DND-41 (cell line): ENCODE data around the gene ST6GALNAC6.

Source experiments
- ATAC-seq: fragments of 200-7000 bp; cut with Tn5 transposase; 3 replicates; pipeline ENCODE4 v1.9.1; 2021; ENCODE audit warnings: low read depth; ENCODE audit not compliant: insufficient read depth
- DNase-seq: peaks from one replicate; pipeline ENCODE4 v3.0.0-alpha.2; 2020
- H2AFZ ChIP-seq: 2 replicates; pipeline ENCODE4 v1.6.0; 2012; ENCODE audit warnings: low read depth, low read length
- H3K27ac ChIP-seq: 2 replicates; pipeline ENCODE4 v1.5.1; 2012; ENCODE audit warnings: low read length, inconsistent platforms
- H3K27me3 ChIP-seq: fragments of 200-600 bp; sonication (generic); 2 replicates; pipeline ENCODE4 v1.6.0; 2012; ENCODE audit warnings: low read length, mild to moderate bottlenecking, inconsistent platforms; ENCODE audit not compliant: insufficient read depth, poor library complexity
- H3K36me3 ChIP-seq: 2 replicates; pipeline ENCODE4 v1.5.1; 2012; ENCODE audit warnings: low read length, inconsistent platforms; ENCODE audit not compliant: insufficient read depth
- H3K4me1 ChIP-seq: 2 replicates; pipeline ENCODE4 v1.5.1; 2012; ENCODE audit warnings: mild to moderate bottlenecking, low read length; ENCODE audit not compliant: insufficient read depth
- H3K4me2 ChIP-seq: 2 replicates; pipeline ENCODE4 v1.6.0; 2012; ENCODE audit warnings: mild to moderate bottlenecking, moderate library complexity, low read length, inconsistent platforms; ENCODE audit not compliant: insufficient read depth
- H3K4me3 ChIP-seq, 2 experiments: fragments of 200-600 bp in 1 of 2; shearing (Covaris generic) in 1 of 2; 2 replicates each; pipeline ENCODE4 v1.5.1; 2012 to 2016; ENCODE audit warnings: inconsistent platforms in 2 of 2, low read length in 2 of 2, mild to moderate bottlenecking in 2 of 2, low read depth in 1 of 2, moderate library complexity in 1 of 2
- H3K79me2 ChIP-seq: 2 replicates; pipeline ENCODE4 v1.6.0; 2012; ENCODE audit warnings: low read length, inconsistent platforms; ENCODE audit not compliant: insufficient read depth
- H3K9ac ChIP-seq: 2 replicates; pipeline ENCODE4 v1.6.0; 2012; ENCODE audit warnings: low read depth, mild to moderate bottlenecking, inconsistent platforms, low read length, moderate library complexity
- H3K9me3 ChIP-seq: 2 replicates; pipeline ENCODE4 v1.5.1; 2012; ENCODE audit warnings: low read length, moderate library complexity, mild to moderate bottlenecking, inconsistent platforms; ENCODE audit not compliant: insufficient read depth, severe bottlenecking
- H4K20me1 ChIP-seq: 2 replicates; pipeline ENCODE4 v1.6.0; 2012; ENCODE audit warnings: low read length; ENCODE audit not compliant: insufficient read depth
- EZH2 ChIP-seq: IDR thresholded peaks from 3 replicates; pipeline ENCODE4 v1.6.1; 2012; ENCODE audit warnings: borderline replicate concordance, low read depth, mild to moderate bottlenecking, moderate library complexity, low read length, inconsistent platforms; ENCODE audit not compliant: severe bottlenecking
- TF ChIP-seq, protein P1 (sequence below): IDR thresholded peaks from 2 replicates; pipeline ENCODE4 v1.5.1; 2012; ENCODE audit warnings: borderline replicate concordance, low read length, moderate library complexity, mild to moderate bottlenecking; ENCODE audit not compliant: poor library complexity, severe bottlenecking; ENCODE audit errors: extremely low read depth

ST6GALNAC6 gene

DNA sequence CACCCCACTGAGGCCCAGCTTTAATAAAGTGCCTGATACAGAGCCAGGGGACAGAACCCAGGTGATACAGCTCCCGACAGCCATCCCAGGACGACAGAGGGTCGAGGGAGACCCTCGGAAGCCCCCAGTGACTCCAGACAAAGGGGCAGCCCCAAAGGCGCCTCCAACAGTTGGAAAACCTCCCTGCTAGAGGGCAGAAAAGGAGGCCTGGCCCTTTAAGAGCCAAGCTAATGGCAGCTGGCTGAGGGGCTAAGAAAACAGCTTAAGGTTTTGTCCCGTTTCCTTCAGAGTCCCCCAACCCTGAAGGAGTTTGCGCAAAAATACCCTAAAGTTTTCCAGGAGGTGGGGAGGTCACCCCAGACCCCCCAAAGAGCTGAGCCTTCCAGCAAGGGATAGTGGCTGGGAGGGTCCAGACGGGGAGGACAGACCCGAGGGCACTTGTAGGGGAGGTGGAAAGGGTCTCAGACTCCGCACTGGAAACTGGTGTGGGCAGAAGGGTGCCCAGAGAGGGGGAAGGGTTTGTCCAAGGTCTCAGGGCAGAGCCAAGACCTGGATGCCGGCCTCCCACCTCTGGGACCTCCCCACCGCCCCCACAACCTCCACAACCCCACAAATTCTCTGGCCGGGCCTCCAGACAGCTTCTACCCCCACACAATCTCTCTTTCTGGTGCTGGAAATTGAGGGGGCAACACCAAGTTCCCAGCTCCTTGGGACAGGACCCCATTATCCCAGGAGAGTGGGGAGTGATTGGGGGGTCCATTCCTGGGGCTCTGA lies 13.7 kb downstream of the ST6GALNAC6 start:
- H3K79me2 ChIP-seq, result no peaks in the 10 kb centered on the region
- no peak overlapping the region for H3K4me3 ChIP-seq
- H3K27me3 ChIP-seq, result no peaks in the 10 kb centered on the region
- no peaks in the 10 kb centered on the region for H3K9me3 ChIP-seq
- no peak overlapping the region for H2AFZ ChIP-seq
- H3K4me1 ChIP-seq, result no peaks in the 10 kb centered on the region
- TF ChIP-seq EZH2, result no peak
- TF ChIP-seq, protein P1, sequence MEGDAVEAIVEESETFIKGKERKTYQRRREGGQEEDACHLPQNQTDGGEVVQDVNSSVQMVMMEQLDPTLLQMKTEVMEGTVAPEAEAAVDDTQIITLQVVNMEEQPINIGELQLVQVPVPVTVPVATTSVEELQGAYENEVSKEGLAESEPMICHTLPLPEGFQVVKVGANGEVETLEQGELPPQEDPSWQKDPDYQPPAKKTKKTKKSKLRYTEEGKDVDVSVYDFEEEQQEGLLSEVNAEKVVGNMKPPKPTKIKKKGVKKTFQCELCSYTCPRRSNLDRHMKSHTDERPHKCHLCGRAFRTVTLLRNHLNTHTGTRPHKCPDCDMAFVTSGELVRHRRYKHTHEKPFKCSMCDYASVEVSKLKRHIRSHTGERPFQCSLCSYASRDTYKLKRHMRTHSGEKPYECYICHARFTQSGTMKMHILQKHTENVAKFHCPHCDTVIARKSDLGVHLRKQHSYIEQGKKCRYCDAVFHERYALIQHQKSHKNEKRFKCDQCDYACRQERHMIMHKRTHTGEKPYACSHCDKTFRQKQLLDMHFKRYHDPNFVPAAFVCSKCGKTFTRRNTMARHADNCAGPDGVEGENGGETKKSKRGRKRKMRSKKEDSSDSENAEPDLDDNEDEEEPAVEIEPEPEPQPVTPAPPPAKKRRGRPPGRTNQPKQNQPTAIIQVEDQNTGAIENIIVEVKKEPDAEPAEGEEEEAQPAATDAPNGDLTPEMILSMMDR, result no peak
- no peak overlapping the region for H3K9ac ChIP-seq
- peaks cover 18% of the 10 kb centered on the region for H3K36me3 ChIP-seq
- H3K27ac ChIP-seq, result no peak overlapping the region
- no peak for DNase-seq
- no peaks in the 10 kb centered on the region for H4K20me1 ChIP-seq
- no peak overlapping the region for H3K4me2 ChIP-seq
- no peak for ATAC-seq

DNA sequence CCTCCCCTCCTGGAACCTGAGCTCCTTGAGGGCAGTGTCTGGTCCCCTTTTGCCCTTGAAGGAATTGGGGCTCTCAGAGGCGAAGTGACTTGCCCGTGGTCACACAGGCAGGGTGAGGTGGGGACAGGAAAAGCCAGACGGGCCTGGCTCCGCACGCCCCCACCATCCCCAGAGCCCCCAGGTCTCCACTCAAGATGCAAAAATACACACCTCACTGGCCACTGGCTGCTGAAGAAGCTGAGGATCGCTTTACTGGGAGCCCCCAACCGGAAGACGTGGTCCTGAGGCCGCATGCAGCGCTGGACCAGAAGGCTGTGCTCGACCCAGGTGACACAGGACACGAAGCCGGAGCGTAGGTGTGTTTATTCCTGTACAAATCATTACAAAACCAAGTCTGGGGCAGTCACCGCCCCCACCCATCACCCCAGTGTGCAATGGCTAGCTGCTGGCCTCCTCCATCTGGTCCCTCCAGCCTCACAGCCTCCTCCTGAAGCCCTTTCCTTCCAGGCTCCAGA lies 14.4 kb downstream of the ST6GALNAC6 start:
- no peak overlapping the region for H3K9ac ChIP-seq
- no peak overlapping the region for H2AFZ ChIP-seq
- no peaks in the 10 kb centered on the region for H4K20me1 ChIP-seq

DNA sequence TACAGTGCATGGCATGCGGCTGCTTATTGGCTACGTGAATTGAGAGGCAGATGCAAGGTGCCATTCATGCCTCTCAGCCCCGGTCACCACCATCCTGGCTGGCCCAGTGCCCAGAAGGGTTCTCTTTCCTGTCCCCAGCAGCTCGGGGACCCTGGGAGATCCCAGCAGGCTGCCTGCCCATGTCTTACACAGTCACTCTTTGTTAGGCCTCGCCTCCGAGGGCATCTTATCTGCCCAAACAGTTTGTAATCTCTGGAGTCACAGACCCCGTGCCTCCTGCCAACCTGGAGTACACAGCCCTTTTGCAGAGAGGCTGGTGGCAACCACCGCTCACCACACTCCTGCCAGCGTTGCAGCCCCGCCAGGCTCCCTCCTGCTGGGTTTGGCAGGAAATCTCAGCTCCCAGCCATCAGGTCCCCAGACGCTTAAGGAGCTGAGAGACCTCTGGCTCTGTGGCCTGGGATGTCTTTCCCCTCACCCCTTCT lies 14.9 kb downstream of the ST6GALNAC6 start:
- H3K9ac ChIP-seq, result no peak overlapping the region
- no peaks in the 10 kb centered on the region for H3K9me3 ChIP-seq
- no peak for ATAC-seq
- H3K79me2 ChIP-seq, result no peaks in the 10 kb centered on the region
- DNase-seq, result no peak
- H3K27ac ChIP-seq, result no peak overlapping the region
- no peaks in the 10 kb centered on the region for H3K4me1 ChIP-seq
- peaks cover 10% of the 10 kb centered on the region for H3K36me3 ChIP-seq
- no peak overlapping the region for H3K4me3 ChIP-seq
- H3K27me3 ChIP-seq, result no peaks in the 10 kb centered on the region
- no peak overlapping the region for H3K4me2 ChIP-seq
- TF ChIP-seq, protein P1, result no peak
- TF ChIP-seq EZH2, result no peak
- H4K20me1 ChIP-seq, result no peaks in the 10 kb centered on the region
- H2AFZ ChIP-seq, result no peak overlapping the region

More for the DNA sequence above, 14.4 kb downstream of the ST6GALNAC6 start:
- ATAC-seq (no peak), DNase-seq (no peak)
- H3K36me3 ChIP-seq, result peaks cover 13% of the 10 kb centered on the region
- H3K4me2 ChIP-seq, result no peak overlapping the region
- H3K27me3 ChIP-seq, result no peaks in the 10 kb centered on the region
- no peaks in the 10 kb centered on the region for H3K9me3 ChIP-seq
- no peak overlapping the region for H3K27ac ChIP-seq
- no peaks in the 10 kb centered on the region for H3K79me2 ChIP-seq
- no peak overlapping the region for H3K4me3 ChIP-seq
- no peaks in the 10 kb centered on the region for H3K4me1 ChIP-seq
- TF ChIP-seq, protein P1, result no peak
- no peak for TF ChIP-seq EZH2
